ENCODE data around the gene C22orf31.
"Not testable (repeated sequence)": the region's sequence is repeated elsewhere in the genome, so short reads cannot be mapped to it uniquely, and the experiment has no call there.

The C22orf31 gene

GRCh38 chr22:29053048-29053702, 8.5 kb downstream of the C22orf31 start:
- DNase-seq, result no peak

- no peak for DNase-seq
Observed at GRCh38 chr22:29050457-29050856, 11.2 kb downstream of the C22orf31 start.

- DNase-seq, result peak; percentile 61
Observed at GRCh38 chr22:29049655-29050263, 11.9 kb downstream of the C22orf31 start.

- DNase-seq, result peak; percentile 15
Observed at GRCh38 chr22:29048822-29049654, 12.6 kb downstream of the C22orf31 start.

- DNase-seq, result no peak
Observed at GRCh38 chr22:29044657-29045176, 16.9 kb downstream of the C22orf31 start.

GRCh38 chr22:29043906-29044575, 17.6 kb downstream of the C22orf31 start:
- no peak for DNase-seq

- no peak for DNase-seq
Observed at GRCh38 chr22:29041408-29041807, 20.2 kb downstream of the C22orf31 start.

- peak; percentile 30 for DNase-seq
Observed at GRCh38 chr22:29040385-29041275, 21.0 kb downstream of the C22orf31 start.

- DNase-seq, result not testable (repeated sequence)
Observed at GRCh38 chr22:29039684-29040083, 21.9 kb downstream of the C22orf31 start.

- no peak for DNase-seq
Observed at GRCh38 chr22:29039148-29039547, 22.5 kb downstream of the C22orf31 start.

- peak; percentile 54 for DNase-seq
Observed at GRCh38 chr22:29037340-29037932, 24.2 kb downstream of the C22orf31 start.

- peak; percentile 48 for DNase-seq
Observed at GRCh38 chr22:29032584-29032983, 29.0 kb downstream of the C22orf31 start.

- DNase-seq, result no peak
Observed at GRCh38 chr22:29032014-29032475, 29.6 kb downstream of the C22orf31 start.

GRCh38 chr22:29031227-29032011, 30.2 kb downstream of the C22orf31 start:
- no peak for DNase-seq

GRCh38 chr22:29030618-29031226, 30.9 kb downstream of the C22orf31 start:
- peak; percentile 21 for DNase-seq

- no peak for DNase-seq
Observed at GRCh38 chr22:29030016-29030617, 31.5 kb downstream of the C22orf31 start.

- no peak for DNase-seq
Observed at GRCh38 chr22:29029202-29030000, 32.2 kb downstream of the C22orf31 start.

- no peak for DNase-seq
Observed at GRCh38 chr22:29028468-29028867, 33.2 kb downstream of the C22orf31 start.

GRCh38 chr22:29026579-29026978, 35.1 kb downstream of the C22orf31 start:
- no peak for DNase-seq
